ENCODE results near the gene IFFO2.

DNA sequence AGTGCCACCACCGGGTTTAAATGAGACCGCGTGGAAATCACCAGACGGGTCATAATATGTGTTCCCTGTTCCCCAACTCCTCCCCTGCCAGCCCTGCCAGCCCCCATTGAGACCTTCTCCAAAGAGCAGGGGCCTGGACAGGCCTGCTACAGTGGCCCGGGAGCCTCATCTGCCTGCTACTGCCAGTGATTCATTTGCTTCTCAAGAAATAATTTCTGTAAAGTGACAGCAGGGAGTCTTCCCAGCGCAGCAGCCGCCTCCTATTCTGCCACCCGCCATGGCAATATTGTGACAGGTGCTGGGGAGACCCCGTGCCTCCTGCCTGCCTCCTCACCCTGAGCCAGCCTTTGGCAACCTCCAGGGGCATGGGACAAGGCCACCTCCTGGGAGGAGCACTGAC is 8.9 kb downstream of the IFFO2 start:
- TF ChIP-seq CTCF (IDR thresholded peaks at IDR 0.05): no peak
- TF ChIP-seq POLR2A (IDR thresholded peaks at IDR 0.05): no peak
- no peak for TF ChIP-seq EP300 (IDR thresholded peaks at IDR 0.05)
